CD4-positive, alpha-beta T cell treated with Interferon gamma for 1 hour (primary cell): ENCODE measurements around the gene IFITM5.
A peak's percentile ranks its signal among the peaks of the same experiment; 100 is the strongest.

ENCODE experiments used
- DNase-seq: peaks from one replicate; pipeline ENCODE4 v3.0.0-alpha.2; 2020

Gene IFITM5

DNA sequence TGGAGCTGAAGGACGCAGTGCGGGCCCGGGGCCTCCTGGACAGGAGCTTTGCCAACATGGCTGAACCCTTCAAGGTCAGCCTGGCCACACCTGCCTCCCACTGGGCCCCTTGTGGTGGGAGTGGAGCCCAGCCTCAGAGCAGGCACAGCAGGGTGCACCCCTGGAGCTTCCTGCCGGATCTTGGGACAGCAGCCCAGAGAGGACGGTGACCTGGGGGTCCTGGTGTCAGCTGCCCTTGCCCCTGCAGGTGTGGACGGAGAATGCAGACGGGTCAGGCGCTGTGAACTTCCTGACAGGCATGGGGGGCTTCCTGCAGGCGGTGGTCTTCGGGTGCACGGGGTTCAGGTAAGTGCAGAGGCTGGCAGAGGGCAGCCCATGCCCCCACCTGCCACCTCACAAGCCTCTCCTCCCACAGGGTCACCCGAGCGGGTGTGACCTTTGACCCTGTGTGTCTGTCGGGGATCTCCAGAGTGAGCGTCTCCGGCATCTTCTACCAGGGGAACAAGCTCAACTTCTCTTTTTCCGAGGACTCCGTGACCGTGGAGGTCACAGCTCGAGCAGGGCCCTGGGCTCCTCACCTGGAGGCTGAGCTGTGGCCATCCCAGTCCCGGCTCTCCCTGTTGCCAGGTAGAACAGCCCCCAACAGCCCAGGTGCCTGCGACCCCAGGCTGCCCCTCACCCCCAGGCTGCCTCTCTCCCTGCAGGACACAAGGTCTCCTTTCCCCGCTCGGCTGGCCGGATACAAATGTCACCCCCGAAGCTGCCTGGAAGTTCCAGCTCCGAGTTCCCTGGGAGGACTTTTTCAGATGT is 5.3 kb downstream of the IFITM5 start:
- DNase-seq, result no peak

DNA sequence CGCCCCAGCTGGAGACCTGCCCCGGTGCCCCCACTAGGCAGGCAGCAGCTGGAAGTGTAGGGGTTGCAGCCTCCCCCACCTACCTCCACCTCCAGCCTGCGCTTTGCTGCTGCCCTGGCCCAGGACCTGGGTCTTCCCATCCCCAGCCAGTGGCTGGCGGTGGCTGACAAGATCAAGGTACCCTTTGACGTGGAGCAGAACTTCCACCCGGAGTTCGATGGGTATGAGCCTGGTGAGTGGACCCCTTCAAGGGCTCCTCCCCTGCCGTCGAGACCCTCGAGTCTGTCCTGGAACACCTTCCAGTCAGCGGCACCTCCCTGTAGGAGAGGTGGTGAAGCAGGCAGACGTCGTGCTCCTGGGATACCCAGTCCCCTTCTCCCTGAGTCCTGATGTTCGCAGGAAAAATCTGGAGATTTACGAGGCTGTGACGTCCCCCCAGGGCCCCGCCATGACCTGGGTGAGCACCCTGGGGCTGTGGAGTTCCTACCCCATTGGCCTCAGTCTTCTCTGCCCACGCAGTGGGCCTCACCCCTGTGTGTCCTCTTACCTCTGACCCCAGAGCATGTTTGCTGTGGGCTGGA is 6.0 kb downstream of the IFITM5 start:
- DNase-seq, result no peak

DNA sequence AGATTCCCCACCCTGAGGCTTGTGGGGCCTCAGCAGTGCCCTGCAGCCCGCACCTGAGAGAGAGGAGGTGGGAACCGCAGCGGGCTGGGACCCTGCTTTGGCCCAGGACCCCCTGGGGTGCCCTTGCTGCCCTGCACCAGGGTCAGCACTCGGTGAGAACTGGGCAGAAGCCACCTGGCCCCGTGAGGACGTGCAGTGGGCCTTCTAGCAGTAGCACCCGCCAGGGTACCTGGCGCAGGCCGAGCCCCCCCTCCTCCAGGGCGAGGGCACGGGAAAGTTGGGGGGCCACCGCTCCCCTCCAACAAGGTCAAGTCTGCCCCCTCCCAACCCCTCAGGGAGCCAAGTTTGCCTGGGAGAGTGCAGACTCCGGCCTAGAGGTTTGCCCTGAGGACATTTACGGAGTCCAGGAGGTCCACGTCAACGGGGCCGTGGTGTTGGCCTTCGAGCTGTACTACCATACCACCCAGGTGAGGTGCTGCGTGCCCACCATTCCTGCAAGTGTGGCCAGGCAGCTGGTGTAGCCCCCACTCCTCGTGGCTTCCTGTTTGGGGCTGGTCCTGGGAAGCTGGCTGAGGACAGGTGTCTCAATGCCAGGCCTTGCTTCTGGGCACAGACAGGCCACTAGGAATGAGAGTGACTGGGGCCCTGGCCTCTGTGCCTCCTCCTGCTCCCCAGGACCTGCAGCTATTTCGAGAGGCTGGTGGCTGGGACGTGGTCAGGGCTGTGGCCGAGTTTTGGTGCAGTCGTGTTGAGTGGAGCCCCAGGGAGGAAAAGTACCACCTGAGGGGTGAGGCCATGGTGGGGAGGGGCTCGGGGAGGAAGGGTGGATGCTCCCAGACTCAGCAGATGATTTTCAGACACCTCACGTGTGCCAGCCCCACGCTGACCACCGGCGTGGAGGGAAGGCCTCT is 6.9 kb downstream of the IFITM5 start:
- no peak for DNase-seq

DNA sequence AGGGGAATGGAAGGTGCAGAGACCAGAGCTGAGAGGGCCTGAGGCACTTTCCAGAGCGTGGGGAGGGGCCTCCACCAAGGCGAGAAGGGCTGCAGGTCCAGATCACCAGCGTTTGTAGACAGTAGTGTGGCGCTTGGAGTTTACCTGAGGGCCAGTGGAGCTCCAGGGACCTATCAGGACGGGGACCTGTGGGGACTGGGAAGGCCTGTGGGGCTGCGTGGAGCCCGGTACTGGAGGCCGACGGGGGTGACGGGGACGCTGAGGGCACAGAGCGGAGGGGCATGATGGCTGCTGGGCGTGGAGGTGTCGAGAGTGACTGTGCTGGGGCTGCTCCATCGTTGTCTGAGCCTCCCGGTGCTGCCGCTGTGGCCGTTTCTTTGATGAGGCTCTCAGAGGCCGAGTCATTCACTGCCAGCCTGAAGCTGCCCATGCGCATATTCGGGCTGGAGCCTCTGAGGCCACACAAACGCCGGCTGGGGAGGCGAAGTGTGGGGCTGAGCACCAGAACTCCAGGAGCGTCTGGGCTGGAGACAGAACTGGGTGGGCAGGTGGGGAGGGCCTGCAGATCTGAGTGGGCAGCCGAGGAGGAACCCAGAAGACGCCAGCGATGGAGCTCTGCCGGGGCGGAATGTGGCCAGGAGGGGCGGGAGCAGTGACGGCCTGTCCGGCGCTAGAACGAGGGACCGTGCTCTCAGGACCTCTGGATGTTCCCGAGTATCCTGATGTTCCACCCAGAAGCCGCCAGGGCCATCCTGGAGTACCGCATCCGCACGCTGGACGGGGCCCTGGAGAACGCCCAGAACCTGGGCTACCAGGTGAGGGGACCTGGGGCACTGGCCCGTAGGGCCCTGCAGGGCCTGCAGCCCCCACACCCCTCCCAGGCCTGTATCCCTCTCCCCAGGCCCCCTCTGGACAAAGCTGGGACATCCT is 7.8 kb downstream of the IFITM5 start:
- DNase-seq, result no peak

DNA sequence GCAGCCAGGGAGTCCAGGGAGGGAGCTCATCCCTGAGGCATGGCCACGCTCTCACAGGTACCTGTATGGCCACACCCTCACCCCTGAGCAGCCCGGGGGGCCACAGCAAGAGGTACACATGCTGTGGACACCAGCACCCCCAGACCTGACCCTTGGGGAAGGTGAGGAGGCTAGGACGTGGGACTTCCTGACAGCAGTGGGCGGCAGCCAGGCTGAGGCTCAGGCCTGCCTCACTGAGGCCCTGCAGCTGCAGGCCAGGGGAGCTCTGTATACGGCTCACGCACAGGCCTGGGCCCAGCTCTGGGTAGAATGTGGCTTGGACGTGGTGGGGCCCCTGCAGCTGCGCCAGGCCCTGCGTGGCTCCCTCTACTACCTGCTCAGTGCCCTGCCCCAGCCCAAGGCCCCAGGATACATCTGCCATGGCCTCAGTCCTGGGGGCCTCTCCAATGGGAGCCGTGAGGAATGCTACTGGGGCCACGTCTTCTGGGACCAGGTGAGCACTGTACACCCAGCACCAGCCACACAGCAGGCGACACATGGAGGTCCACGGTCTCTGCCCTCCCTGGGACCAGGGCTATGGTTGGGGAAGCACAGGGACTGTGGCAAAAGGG is 8.6 kb downstream of the IFITM5 start:
- no peak for DNase-seq

DNA sequence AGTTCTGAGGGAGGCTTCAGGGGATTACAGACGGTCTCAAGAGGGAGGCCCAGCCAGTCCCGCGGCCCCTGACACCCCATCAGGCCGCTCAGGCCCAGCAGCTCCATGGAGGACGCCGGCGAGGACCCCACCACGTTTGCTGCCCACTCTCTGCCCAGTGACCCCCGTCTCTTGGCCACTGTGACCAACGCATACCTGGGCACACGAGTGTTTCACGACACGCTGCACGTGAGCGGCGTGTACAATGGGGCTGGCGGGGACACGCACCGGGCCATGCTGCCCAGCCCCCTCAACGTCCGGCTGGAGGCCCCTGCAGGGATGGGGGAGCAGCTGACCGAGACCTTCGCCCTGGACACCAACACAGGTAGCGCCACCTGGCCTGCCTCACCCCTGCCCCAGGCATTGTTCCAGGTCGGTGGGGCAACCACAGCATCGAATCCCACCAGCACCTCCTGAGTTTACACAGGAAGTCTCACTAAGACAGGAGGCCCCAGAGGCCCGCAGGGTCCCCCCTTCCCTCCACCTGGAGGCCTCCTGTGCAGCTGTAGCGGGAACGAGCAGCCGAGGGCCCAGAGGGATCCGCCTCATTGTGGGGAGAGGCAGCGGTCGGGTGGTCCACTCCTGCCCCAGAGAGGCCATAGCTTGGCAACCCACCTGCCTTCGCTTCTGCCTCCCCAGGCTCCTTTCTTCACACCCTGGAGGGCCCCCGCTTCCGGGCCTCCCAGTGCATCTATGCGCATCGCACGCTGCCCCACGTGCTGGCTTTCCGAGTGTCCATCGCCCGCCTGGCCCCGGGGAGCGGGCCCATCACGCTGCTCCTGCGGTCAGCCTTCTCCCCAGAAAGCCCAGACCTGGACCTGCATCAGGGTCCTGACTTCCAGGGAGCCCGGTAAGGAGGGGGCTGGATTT is 9.4 kb downstream of the IFITM5 start:
- no peak for DNase-seq

DNA sequence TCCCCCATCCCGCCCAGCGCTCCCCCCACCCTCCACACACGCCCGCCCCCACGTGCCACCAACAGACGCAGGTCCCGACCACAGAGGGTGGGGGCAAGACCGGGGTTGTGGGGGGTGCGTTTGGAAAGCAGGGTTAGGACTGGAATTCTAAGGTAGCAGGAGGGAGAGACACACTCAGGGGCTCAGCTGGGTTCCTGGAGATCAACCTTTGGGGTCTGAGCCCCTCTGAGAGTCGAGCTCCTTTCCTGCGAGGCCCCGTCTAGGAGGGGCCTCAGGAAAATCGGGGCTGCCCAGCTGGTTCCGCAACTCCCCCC is 10.0 kb downstream of the IFITM5 start:
- no peak for DNase-seq

DNA sequence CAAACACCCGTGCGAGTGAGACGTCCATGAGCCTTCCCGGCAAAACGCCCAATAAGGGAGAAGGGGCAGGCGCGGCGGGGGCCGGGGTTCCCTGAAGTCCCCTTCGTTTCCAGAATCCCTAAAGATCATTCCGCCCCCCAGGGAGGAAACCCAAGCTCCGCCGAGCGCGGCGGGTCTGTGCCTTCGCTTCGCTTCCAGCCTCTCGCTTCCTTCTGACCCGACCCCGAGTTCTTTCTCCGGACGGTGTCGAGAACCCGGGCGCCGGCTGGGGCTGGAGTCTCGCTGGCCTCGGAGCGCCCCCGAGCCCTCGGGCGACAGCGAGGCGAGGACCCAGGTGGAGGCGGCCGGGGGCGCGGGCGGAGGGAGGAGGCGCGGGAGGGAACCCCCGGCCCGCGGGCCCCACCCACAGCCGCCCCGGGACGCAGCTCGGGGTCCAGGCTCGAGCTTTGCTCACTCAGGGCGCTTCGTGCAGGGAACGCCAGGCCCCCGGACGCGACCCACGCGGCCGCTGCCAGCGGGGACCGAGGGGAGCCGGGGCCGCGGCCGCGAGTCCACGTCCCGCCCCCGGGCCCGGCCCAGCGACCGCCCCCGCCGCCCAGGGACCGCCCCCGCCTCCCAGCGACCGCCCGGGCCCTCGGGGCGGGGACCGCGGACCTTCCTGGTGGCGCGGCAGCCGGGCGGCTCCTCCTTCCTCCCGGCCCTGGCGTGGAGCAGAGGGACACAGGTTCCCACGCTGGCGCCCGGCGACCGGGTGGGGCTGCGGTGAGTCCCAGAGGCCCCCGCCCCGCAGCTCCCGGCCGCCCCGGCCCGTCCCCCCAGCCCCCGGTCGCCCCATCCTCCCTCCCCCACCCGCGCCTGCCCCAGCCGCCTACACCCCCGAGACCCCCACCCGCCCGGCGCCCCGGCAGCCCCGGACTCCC is 10.6 kb downstream of the IFITM5 start, which contains the start of gene PGGHG:
Gene PGGHG (plus strand): TSS at position 649 of the 920 bp plus-strand sequence. CDS start 691 bp downstream, outside the sequence.
- DNase-seq, result peak; percentile 58

DNA sequence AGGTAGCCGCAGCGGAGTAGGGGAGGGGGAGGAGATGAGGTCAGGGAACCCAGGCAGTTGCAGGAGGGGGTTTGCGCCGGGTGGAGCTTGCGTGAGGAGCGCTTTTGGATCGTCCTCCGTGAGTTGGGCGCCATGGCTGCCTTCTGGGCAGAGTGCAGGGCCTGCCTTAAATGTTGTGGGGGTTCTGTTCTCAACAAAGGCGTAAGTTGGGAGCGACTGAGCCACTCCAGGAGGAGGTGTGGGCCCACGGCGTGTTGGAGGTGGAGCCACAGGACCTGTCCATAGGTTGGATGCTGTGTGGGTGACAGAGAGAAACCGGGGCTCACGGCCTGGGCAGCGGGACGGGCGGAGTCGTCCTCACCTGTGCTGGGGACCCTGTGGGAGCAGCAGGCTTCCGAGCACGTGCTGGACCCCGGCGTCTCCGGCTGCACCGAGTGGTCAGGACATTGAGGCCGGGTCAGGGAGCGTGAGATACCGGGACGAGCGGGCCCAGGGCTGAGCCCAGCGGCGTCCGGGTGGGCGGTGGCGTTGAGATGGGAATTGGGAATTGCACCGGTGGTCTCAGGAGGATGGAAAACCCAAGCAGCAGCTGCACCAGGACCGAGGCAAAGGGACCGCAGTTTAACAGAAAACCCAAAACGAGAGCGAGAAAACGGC is 11.4 kb downstream of the IFITM5 start:
- DNase-seq, result no peak

DNA sequence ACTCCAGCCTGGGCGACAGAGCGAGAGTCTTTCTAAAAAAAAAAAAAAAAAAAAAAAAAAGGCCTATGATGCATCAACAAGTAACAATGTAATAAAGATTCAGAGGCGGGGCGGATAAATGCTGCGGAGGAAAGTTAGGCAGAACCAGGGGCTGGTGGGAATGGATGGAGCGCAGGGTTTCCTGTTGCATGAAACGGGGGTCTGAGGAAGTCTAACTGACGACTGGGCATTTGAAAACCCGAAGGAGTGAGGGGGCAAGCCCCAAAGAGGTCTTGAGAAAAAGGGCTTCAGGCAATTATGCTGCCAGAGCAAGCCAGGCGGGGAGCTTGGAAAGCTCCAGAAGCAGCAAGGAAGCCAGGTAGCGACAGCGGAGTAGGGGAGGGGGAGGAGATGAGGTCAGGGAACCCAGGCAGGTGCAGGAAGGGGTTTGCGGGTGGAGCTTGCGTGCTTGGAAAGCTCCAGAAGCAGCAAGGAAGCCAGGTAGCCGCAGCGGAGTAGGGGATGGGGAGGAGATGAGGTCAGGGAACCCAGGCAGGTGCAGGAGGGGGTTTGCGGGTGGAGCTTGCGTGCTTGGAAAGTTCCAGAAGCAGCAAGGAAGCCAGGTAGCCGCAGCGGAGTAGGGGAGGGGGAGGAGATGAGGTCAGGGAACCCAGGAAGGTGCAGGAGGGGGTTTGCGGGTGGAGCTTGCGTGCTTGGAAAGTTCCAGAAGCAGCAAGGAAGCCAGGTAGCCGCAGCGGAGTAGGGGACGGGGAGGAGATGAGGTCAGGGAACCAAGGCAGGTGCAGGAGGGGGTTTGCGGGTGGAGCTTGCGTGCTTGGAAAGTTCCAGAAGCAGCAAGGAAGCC is 12.1 kb downstream of the IFITM5 start:
- DNase-seq, result peak; percentile 82

DNA sequence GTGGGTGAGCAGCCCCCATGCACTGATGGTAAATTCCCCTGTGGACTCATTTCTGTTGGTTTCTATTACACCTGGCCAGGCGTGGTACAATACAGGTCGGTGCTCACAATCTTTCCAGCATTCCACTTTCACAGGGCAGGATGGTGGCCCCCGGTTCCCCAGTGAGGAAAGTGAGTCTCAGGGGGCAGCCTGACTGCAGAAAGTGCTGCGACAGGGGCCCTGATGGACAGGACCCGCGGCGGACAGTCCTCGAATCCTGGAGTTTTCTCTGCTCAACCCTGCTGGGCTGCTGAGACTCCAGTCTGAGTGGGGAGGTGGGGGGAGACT is 13.5 kb downstream of the IFITM5 start:
- no peak for DNase-seq

DNA sequence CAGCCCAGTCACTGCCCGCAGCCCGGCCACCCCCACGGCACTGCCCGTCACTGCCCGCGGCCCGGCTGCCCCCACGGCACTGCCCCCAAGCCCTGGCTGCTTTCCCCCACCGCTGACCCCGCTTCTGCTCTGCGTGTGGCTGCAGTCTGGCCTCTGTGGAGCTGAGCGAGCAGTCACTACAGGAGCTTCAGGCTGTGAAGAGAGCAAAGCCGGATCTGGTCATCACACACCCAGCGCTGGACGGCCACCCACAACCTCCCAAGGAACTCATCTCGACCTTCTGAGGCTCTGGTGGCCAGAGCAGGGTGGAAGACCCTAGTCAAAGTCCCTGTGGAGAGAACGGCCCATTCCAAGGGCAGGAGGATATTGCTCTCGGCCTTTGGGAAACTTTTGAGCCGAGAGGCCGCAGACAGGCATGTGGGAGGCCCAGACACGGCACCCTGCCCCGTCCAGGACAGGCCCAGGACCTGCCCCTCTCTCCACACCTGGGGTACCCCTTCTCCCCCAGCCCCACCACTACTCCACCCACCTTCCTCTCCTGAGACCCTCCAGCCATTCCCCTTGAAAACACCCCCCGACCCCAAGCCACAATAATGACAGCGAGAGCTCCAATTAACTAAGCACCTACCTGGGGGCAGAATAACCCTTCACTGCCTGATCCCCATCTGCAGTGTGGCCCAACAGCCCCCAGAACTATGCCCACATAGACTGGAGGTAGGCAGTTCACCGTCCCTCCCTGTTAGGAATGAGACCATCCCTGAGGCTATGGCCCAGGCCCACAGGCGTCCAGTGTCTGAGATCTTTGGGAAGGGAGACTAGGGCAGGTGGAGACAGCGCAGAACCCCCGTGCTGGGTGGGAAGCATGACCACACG is 14.1 kb downstream of the IFITM5 start:
- DNase-seq, result no peak

DNA sequence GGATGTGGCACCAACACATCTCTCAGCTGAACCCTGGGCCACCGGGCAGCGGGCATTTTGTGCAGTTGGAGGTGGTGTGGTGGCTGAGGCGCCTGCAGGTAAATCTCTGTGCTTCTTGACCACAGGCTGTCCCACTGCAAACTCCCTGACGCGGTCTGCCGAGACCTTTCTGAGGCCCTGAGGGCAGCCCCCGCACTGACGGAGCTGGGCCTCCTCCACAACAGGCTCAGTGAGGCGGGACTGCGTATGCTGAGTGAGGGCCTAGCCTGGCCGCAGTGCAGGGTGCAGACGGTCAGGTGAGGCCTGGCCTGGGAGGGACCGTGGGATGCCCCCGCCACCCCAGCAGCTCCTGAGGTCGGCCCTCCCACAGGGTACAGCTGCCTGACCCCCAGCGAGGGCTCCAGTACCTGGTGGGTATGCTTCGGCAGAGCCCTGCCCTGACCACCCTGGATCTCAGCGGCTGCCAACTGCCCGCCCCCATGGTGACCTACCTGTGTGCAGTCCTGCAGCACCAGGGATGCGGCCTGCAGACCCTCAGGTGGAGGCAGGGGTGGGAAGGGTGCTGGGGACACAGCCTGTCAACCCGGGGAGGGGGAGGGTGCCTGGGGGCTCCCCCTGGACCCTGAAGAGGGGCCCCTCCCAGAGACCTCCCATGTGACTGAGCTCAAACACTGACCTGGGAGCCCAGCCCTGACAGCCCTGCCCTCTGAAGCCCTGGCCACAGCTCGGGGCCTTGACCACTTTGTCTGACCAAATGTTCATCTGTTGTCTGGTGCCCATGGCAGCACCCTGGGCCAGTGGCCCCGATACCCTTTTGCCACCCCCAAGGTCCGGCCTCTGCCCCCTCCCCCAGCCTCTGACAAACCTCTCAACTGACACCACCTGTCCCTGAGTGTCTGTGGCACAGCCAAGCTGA is 15.0 kb downstream of the IFITM5 start:
- no peak for DNase-seq

DNA sequence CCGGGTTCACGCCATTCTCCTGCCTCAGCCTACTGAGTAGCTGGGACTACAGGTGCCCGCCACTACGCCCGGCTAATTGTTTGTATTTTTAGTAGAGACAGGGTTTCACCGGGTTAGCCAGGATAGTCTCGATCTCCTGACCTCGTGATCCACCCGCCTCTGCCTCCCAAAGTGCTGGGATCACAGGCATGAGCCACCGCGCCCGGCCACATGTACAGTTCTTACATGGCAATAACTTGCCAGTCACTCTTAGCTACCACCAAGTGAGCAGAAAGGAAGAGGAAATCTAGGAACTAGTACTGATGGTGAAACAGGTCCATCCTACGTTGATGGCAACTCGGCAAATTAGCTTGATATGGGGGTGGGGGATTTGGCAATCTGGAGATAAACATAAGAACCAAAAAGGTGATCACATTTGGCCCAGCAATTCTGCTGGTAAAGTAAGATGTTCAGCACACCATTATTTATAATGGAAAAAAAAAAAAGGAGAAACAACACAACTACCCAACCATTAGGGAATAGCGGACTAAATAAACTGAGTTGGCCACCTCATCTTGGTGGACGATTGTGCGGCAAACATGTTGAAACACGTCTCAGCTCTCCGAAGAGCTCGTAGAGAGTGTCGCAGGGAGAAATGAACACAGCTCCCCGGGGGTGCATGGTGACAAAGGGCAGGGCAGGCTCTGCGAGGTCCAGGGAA is 15.8 kb downstream of the IFITM5 start:
- no peak for DNase-seq

DNA sequence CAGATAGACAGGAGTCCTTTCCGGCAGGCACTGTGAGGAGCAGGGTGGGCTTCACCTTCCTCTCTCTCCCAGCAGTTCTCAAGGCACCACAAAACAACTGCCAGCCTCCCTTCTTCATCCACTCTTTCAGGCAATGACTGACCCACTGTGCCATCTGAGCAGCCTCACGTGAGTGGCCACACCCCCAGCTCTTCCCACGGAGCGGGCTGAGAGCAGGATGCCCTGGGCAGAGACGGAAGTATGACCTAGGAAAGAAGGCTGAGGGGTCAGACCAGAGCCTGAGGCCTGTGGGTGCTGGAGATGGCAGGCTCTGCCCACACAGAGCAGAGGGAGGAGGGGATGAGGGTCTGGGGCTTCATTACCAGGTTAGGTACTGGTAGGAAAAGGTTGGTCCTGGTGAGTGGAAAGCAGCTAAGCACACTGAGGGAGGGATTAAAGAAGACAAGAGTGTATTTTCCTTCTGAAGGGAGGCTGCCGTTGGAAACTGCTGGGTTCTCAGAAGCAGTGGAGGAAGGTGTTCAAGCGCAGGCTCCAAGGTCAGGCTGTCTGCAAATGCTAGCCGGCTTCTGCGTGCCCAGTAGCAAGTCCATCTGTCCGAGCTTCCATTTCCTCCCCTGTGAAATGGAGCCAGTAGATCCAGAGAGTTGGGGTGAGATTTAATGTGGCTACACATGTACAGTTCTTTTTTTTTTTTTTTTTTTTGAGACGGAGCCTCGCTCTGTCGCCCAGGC is 16.5 kb downstream of the IFITM5 start:
- DNase-seq, result no peak
